HL-60/S4 (cell line): Measurements from ENCODE around the gene RNPEPL1.

ENCODE experiments used
- in situ Hi-C: fragments of 300-500 bp; cut with MboI; formaldehyde crosslinking; loops from 2 replicates; pipeline ENCODE4 v1.14.3; 2022; ENCODE audit warnings: low sequenced_read_pairs

The RNPEPL1 gene

GRCh38 chr2:240588669-240589068, 20.4 kb downstream of the RNPEPL1 start:
- in situ Hi-C loops = no loop called here

- in situ Hi-C loops = no loop called here
These were observed 21.1 kb downstream of the RNPEPL1 start for GRCh38 chr2:240589375-240589774.

GRCh38 chr2:240589850-240590525, 21.7 kb downstream of the RNPEPL1 start:
- in situ Hi-C loops = no loop called here

GRCh38 chr2:240590681-240591111, 22.4 kb downstream of the RNPEPL1 start:
- in situ Hi-C loops = no loop called here

- in situ Hi-C loops = no loop called here
These were observed 22.9 kb downstream of the RNPEPL1 start for GRCh38 chr2:240591226-240591625.

- in situ Hi-C loops = no loop called here
These were observed 23.5 kb downstream of the RNPEPL1 start for GRCh38 chr2:240591784-240592183.

- in situ Hi-C loops = no loop called here
These were observed 24.9 kb downstream of the RNPEPL1 start for GRCh38 chr2:240593026-240593702.

GRCh38 chr2:240593703-240594451, 25.6 kb downstream of the RNPEPL1 start:
- in situ Hi-C loops = no loop called here

- in situ Hi-C loops = no loop called here
These were observed 26.5 kb downstream of the RNPEPL1 start for GRCh38 chr2:240594511-240595380.

- in situ Hi-C loops = no loop called here
These were observed 27.2 kb downstream of the RNPEPL1 start for GRCh38 chr2:240595381-240596079.

- in situ Hi-C loops = no loop called here
These were observed 27.8 kb downstream of the RNPEPL1 start for GRCh38 chr2:240596080-240596460.

- in situ Hi-C loops = no loop called here
These were observed 28.2 kb downstream of the RNPEPL1 start for GRCh38 chr2:240596491-240596931.

- in situ Hi-C loops = no loop called here
These were observed 28.8 kb downstream of the RNPEPL1 start for GRCh38 chr2:240597054-240597418.

- in situ Hi-C loops = no loop called here
These were observed 29.3 kb downstream of the RNPEPL1 start for GRCh38 chr2:240597419-240598181.

GRCh38 chr2:240598311-240598911, 30.1 kb downstream of the RNPEPL1 start:
- in situ Hi-C loops = no loop called here

GRCh38 chr2:240599141-240599583, 30.9 kb downstream of the RNPEPL1 start:
- in situ Hi-C loops = no loop called here

GRCh38 chr2:240600451-240600961, 32.2 kb downstream of the RNPEPL1 start:
- in situ Hi-C loops = no loop called here

GRCh38 chr2:240601061-240601830, 33.0 kb downstream of the RNPEPL1 start:
- in situ Hi-C loops = no loop called here
